IPS-15b (cell line): Measurements from ENCODE around the gene VPS13C.
A peak's percentile ranks its signal among the peaks of the same experiment; 100 is the strongest.

Experiments used
- H3K27me3 ChIP-seq: one replicate; pipeline ENCODE4 v1.6.1; 2013; ENCODE audit warnings: low read length; ENCODE audit not compliant: control insufficient read depth, insufficient read depth
- H3K36me3 ChIP-seq: one replicate; pipeline ENCODE4 v1.6.1; 2013; ENCODE audit warnings: low read length; ENCODE audit not compliant: control insufficient read depth, insufficient read depth
- H3K4me1 ChIP-seq: one replicate; pipeline ENCODE4 v1.6.1; 2013; ENCODE audit warnings: mild to moderate bottlenecking, low read length; ENCODE audit not compliant: control insufficient read depth, insufficient read depth
- H3K4me3 ChIP-seq: one replicate; pipeline ENCODE4 v1.5.1; 2013; ENCODE audit warnings: low read depth, low read length
- H3K9ac ChIP-seq: one replicate; pipeline ENCODE4 v1.6.1; 2013; ENCODE audit warnings: low read depth, mild to moderate bottlenecking, low read length
- H3K9me3 ChIP-seq: one replicate; pipeline ENCODE4 v1.6.1; 2013; ENCODE audit warnings: mild to moderate bottlenecking, low read length; ENCODE audit not compliant: control insufficient read depth, insufficient read depth

VPS13C gene

GRCh38 chr15:62090988-62091387 lies 30.7 kb upstream of the VPS13C start:
- no peaks in the 10 kb centered on the region for H3K9me3 ChIP-seq
- no peak overlapping the region for H3K9ac ChIP-seq
- H3K4me1 ChIP-seq, result no peaks in the 10 kb centered on the region
- no peaks in the 10 kb centered on the region for H3K27me3 ChIP-seq
- no peak overlapping the region for H3K4me3 ChIP-seq
- H3K36me3 ChIP-seq, result no peaks in the 10 kb centered on the region

DNA sequence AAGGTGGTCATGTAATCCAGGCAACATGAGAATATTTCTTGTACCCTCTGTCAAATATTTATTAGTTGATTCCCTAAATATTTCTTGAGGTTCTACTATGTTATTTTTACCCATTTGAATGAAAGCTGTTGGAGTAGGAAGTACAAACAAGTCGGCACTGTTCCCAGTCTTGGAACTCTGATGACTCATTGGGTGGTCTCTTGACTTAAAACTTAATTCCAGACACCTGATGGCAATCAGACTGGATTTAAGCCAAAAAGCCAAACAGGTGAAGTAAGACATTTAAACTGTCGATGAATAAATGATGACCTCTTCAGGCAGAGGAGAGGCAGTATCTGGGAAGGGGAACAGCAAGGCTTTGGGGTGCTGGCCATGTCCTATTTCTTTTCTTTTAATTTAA lies 29.4 kb upstream of the VPS13C start:
- Histone ChIP-seq H3K36me3 (no peaks in the 10 kb centered on the region), H3K4me3 (no peak overlapping the region), H3K9ac (no peak overlapping the region), H3K27me3 (no peaks in the 10 kb centered on the region), H3K9me3 (no peaks in the 10 kb centered on the region), H3K4me1 (no peaks in the 10 kb centered on the region)

DNA sequence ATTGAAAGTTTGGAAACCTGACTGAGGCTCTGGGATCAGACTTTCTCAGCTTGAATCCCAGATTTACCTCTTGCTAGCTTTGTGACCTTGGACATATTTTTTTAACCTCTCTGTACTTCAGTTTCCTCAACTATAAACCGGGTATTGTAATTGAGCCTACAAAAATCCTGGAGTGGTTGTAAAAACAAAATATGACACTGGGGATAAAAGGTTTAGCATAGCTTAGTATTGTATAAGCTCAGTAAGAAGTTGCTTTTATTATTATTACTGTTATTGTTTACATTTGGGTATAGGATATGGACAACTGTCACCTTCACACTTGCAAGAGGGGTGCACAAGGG lies 28.1 kb upstream of the VPS13C start:
- no peaks in the 10 kb centered on the region for H3K36me3 ChIP-seq
- H3K9me3 ChIP-seq, result no peaks in the 10 kb centered on the region
- no peaks in the 10 kb centered on the region for H3K4me1 ChIP-seq
- H3K27me3 ChIP-seq, result no peaks in the 10 kb centered on the region
- H3K4me3 ChIP-seq, result no peak overlapping the region
- no peak overlapping the region for H3K9ac ChIP-seq

GRCh38 chr15:62087671-62088352 lies 27.6 kb upstream of the VPS13C start:
- H3K4me1 ChIP-seq, result no peaks in the 10 kb centered on the region
- no peak overlapping the region for H3K4me3 ChIP-seq
- no peaks in the 10 kb centered on the region for H3K27me3 ChIP-seq
- no peaks in the 10 kb centered on the region for H3K9me3 ChIP-seq
- no peaks in the 10 kb centered on the region for H3K36me3 ChIP-seq
- no peak overlapping the region for H3K9ac ChIP-seq

- H3K4me3 ChIP-seq, result no peak overlapping the region
- H3K36me3 ChIP-seq, result no peaks in the 10 kb centered on the region
- H3K27me3 ChIP-seq, result no peaks in the 10 kb centered on the region
- no peaks in the 10 kb centered on the region for H3K9me3 ChIP-seq
- H3K9ac ChIP-seq, result no peak overlapping the region
- no peaks in the 10 kb centered on the region for H3K4me1 ChIP-seq
Measured at GRCh38 chr15:62085740-62086139, 25.5 kb upstream of the VPS13C start.

DNA sequence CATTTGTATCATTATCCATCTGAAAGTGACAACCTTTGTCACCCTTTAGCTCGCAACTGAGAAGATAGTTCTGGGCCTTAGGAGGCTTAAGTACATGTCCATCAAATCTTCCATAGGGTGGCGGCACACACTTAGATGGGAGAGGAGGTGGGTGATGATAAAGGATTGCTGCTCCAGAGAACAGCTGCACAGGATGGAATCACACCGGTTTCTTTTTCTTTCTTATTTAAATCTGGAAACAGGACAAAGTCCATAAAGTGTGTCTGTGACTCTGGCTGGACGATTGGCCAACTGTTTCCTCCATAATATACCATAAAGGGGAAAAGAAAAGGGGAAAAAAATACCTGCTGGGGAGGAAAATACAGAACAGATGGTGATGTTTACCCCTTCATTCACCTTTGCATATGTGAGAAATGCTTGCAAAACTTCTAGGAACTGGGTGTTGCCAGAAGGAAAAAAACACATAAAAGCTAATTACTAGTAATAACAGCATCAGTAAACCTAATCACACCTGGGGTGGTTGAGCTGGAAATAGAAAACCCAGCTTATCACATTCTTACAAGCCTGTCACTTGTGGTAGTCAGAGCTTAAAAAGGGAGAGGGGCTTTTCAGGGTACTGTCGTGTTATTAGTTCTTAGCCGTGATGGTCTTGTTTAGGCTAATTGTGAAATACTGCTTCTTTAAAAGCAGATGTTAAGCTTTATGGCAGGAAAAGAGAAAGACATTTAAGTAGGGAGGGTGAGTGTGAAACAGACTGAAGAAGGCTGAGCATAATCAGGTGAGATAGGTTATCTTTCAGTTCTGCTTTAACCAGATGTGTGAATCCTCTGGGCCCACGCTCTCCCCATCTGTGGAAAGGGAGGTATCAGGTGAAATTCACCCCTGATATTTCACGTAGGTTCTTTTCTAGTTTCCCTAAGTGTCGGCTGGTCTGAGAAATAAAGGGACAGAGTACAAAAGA lies 23.2 kb upstream of the VPS13C start:
- Histone ChIP-seq H3K4me3 (no peak overlapping the region), H3K9me3 (no peaks in the 10 kb centered on the region), H3K9ac (no peak overlapping the region), H3K36me3 (no peaks in the 10 kb centered on the region), H3K4me1 (no peaks in the 10 kb centered on the region), H3K27me3 (no peaks in the 10 kb centered on the region)

- Histone ChIP-seq H3K4me3 (no peak overlapping the region), H3K4me1 (no peaks in the 10 kb centered on the region), H3K9ac (no peak overlapping the region), H3K27me3 (no peaks in the 10 kb centered on the region), H3K36me3 (no peaks in the 10 kb centered on the region), H3K9me3 (no peaks in the 10 kb centered on the region)
Measured at GRCh38 chr15:62079594-62079993, 19.3 kb upstream of the VPS13C start.

DNA sequence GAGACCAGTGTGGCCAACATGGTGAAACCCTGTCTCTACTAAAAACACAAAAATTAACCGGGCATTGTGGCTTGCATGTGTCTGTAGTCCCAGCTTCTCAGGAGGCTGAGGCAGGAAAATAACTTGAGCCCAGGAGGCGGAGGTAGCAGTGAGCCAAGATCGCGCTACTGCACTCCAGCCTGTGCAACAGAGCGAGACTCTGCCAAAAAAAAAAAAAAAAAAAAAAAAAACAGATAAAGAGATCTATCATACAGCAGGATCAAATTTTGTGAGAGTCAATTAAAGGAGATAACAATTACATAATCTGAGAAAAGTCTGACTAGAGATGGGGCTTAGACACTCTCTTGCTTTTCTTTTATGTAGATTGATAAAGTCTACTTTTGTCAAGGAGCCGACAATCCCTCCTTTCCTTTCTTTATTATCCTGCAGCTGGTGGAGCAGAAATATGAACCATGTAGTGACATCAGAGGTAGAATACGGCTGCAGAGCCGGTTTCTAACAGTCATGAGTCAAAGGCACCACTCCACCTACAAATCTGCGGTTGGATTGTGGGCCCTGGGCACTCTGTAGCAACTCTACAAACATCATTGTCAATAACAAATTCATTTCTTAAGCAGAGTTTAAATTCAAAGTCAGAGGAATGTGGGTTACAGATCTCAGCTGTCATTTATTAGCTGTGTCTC lies 15.5 kb upstream of the VPS13C start:
- H3K27me3 ChIP-seq, result no peaks in the 10 kb centered on the region
- H3K4me3 ChIP-seq, result no peak overlapping the region
- no peaks in the 10 kb centered on the region for H3K4me1 ChIP-seq
- H3K9me3 ChIP-seq, result no peaks in the 10 kb centered on the region
- no peaks in the 10 kb centered on the region for H3K36me3 ChIP-seq
- H3K9ac ChIP-seq, result no peak overlapping the region

- no peaks in the 10 kb centered on the region for H3K9me3 ChIP-seq
- no peak overlapping the region for H3K9ac ChIP-seq
- no peak overlapping the region for H3K4me3 ChIP-seq
- peaks cover 27% of the 10 kb centered on the region for H3K27me3 ChIP-seq
- no peaks in the 10 kb centered on the region for H3K36me3 ChIP-seq
- H3K4me1 ChIP-seq, result no peaks in the 10 kb centered on the region
Measured at GRCh38 chr15:62071711-62072308, 11.6 kb upstream of the VPS13C start.

DNA sequence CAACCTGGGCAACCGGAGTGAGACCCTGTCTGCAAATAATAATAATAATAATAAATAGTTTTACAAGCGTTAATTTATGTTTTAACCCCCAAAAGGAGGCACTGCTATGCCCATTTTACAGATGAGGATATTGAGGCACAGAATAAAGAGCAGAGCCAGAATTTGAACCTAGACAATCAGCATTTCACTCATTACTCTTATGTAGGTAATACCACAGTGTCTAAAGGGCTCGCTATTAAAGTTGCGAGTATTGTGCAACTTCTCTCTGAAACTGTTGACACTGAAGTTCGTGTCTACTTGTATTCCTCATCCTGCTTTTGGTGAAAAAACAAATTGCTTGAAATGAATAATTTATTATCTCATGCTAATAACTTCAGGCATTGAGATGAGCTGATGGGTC lies 9.3 kb upstream of the VPS13C start:
- H3K36me3 ChIP-seq, result no peaks in the 10 kb centered on the region
- no peak overlapping the region for H3K4me3 ChIP-seq
- peaks cover 43% of the 10 kb centered on the region for H3K27me3 ChIP-seq
- peaks cover 4% of the 10 kb centered on the region for H3K4me1 ChIP-seq
- H3K9ac ChIP-seq, result no peak overlapping the region
- H3K9me3 ChIP-seq, result no peaks in the 10 kb centered on the region

DNA sequence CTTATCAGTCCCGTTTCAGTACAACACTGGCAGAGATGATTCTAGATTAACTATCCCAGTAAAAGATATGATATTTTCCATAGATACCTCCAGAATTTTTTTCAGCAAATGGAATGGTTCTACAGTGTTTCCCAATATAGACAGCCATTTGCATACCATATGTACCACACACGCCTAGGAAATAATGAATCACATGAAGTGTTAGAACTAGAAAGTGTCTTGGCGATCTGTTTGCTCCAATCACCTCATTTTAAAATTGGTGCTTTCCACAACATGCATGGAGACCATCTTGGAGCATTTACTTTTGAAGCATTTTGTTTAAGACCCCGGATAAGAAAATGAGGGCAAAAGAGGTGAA lies 8.5 kb upstream of the VPS13C start:
- peak overlapping the region; percentile 38 for H3K4me3 ChIP-seq

More for the DNA sequence above, 8.5 kb upstream of the VPS13C start:
- H3K36me3 ChIP-seq, result no peaks in the 10 kb centered on the region
- H3K9me3 ChIP-seq, result no peaks in the 10 kb centered on the region
- peaks cover 47% of the 10 kb centered on the region for H3K27me3 ChIP-seq
- H3K9ac ChIP-seq, result no peak overlapping the region
- H3K4me1 ChIP-seq, result peaks cover 4% of the 10 kb centered on the region
